CD14-positive monocyte (primary cell): ENCODE data around the gene PBX3. TPM values are rescaled to one million over a fixed set of nuclear protein-coding genes. Genes with fewer than 3 reads are reported as not detected.

Experiments used
- DNase-seq, 3 donors: peaks; one replicate each; pipeline ENCODE4 v3.0.0-alpha.2; 2011 to 2022
- H2AFZ ChIP-seq: 2 replicates; pipeline ENCODE4 v1.6.0; 2012; ENCODE audit warnings: mild to moderate bottlenecking, low read depth, low read length, inconsistent platforms; ENCODE audit not compliant: insufficient read depth, poor library complexity, severe bottlenecking
- H3K27ac ChIP-seq, 2 donors: 1 replicate in 1 of 2; 2 replicates in 1 of 2; pipeline ENCODE4 v1.5.1; 2012 to 2013; ENCODE audit warnings: low read length in 2 of 2, control low read depth in 1 of 2, inconsistent platforms in 1 of 2, low read depth in 1 of 2, mild to moderate bottlenecking in 1 of 2
- H3K27me3 ChIP-seq, 2 donors: one replicate each; pipeline versions ENCODE4 v1.6.0 to v1.6.1; 2011 to 2013; ENCODE audit warnings: low read length in 2 of 2; ENCODE audit not compliant: control insufficient read depth in 2 of 2, insufficient read depth in 2 of 2
- H3K36me3 ChIP-seq, 2 donors: replicated peaks in 1 of 2; 1 replicate in 1 of 2; 2 replicates in 1 of 2; pipeline versions ENCODE4 v1.5.1 to v1.6.1; 2012 to 2013; ENCODE audit warnings: low read length in 2 of 2, control low read depth in 1 of 2, inconsistent platforms in 1 of 2, mild to moderate bottlenecking in 1 of 2; ENCODE audit not compliant: insufficient read depth in 2 of 2, control insufficient read depth in 1 of 2
- H3K4me1 ChIP-seq, 2 donors: 1 replicate in 1 of 2; 2 replicates in 1 of 2; pipeline versions ENCODE4 v1.5.1 to v1.6.1; 2012 to 2013; ENCODE audit warnings: low read length in 2 of 2, control low read depth in 1 of 2, inconsistent platforms in 1 of 2, mild to moderate bottlenecking in 1 of 2, moderate library complexity in 1 of 2; ENCODE audit not compliant: insufficient read depth in 2 of 2, control insufficient read depth in 1 of 2
- H3K4me2 ChIP-seq: replicated peaks from 2 replicates; pipeline ENCODE3; 2012; ENCODE audit warnings: low read length, moderate library complexity, mild to moderate bottlenecking; ENCODE audit not compliant: poor library complexity, severe bottlenecking; ENCODE audit errors: extremely low read depth
- H3K4me3 ChIP-seq, 3 experiments: fragments of 200-600 bp in 1 of 3; sonication (generic) in 1 of 3; replicated peaks in 1 of 3; 1 replicate in 2 of 3; 2 replicates in 1 of 3; pipeline ENCODE4 v1.5.1; 2011 to 2013; ENCODE audit warnings: low read length in 3 of 3, mild to moderate bottlenecking in 3 of 3, control low read depth in 2 of 3, low read depth in 2 of 3, inconsistent platforms in 1 of 3, moderate library complexity in 1 of 3
- H3K79me2 ChIP-seq: 2 replicates; pipeline ENCODE4 v1.6.0; 2012; ENCODE audit warnings: mild to moderate bottlenecking, control low read depth, inconsistent platforms, low read length, moderate library complexity; ENCODE audit not compliant: insufficient read depth
- H3K9ac ChIP-seq: 2 replicates; pipeline ENCODE4 v1.6.0; 2017; ENCODE audit warnings: low read length, mild to moderate bottlenecking; ENCODE audit not compliant: insufficient read depth, poor library complexity, severe bottlenecking
- H3K9me3 ChIP-seq, 2 donors: replicated peaks in 1 of 2; 1 replicate in 1 of 2; 2 replicates in 1 of 2; pipeline versions ENCODE4 v1.5.1 to v1.6.1; 2012 to 2013; ENCODE audit warnings: low read length in 2 of 2, control low read depth in 1 of 2; ENCODE audit not compliant: control insufficient read depth in 1 of 2, insufficient read depth in 1 of 2
- H4K20me1 ChIP-seq: 2 replicates; pipeline ENCODE4 v1.6.0; 2012; ENCODE audit warnings: mild to moderate bottlenecking, low read length, control low read depth, moderate library complexity; ENCODE audit not compliant: insufficient read depth
- H3K27ac Mint-ChIP-seq, 7 donors: one replicate each; pipeline ENCODE4 v1.8.0; 2020; ENCODE audit warnings: mild to moderate bottlenecking in 7 of 7, mixed read lengths in 7 of 7, moderate library complexity in 6 of 7, inconsistent platforms in 2 of 7
- H3K27me3 Mint-ChIP-seq, 3 donors: one replicate each; pipeline ENCODE4 v1.8.0; 2021 to 2022; ENCODE audit warnings: low read depth in 3 of 3, mild to moderate bottlenecking in 3 of 3, mixed read lengths in 3 of 3, moderate library complexity in 3 of 3, inconsistent platforms in 1 of 3
- H3K36me3 Mint-ChIP-seq, 2 donors: one replicate each; pipeline ENCODE4 v1.8.0; 2020; ENCODE audit warnings: mixed read lengths in 2 of 2, inconsistent platforms in 1 of 2, mild to moderate bottlenecking in 1 of 2
- H3K4me1 Mint-ChIP-seq: one replicate; pipeline ENCODE4 v1.8.0; 2020; ENCODE audit warnings: mild to moderate bottlenecking, mixed read lengths
- H3K4me3 Mint-ChIP-seq, 2 donors: one replicate each; pipeline ENCODE4 v1.8.0; 2020; ENCODE audit warnings: mild to moderate bottlenecking in 2 of 2, mixed read lengths in 2 of 2, moderate library complexity in 1 of 2
- H3K9me3 Mint-ChIP-seq, 7 donors: one replicate each; pipeline ENCODE4 v1.8.0; 2020 to 2022; ENCODE audit warnings: mixed read lengths in 7 of 7, mild to moderate bottlenecking in 6 of 7, moderate library complexity in 6 of 7, inconsistent platforms in 2 of 7
- WGBS: methylation state at CpG from one replicate; pipeline ENCODE4 v1.1.5; 2013; ENCODE audit warnings: missing lambda C conversion rate; ENCODE audit not compliant: insufficient coverage; 5-methylcytosine and 5-hydroxymethylcytosine counted together
- intact Hi-C, 2 donors: fragments of 100-400 bp; cut with micrococcal nuclease; formaldehyde crosslinking; loops; one replicate each; pipeline versions ENCODE4 v1.15.0 to v1.15.1; 2023
- polyA plus RNA-seq, 3 donors: library from polyadenylated mRNA; depleted of rRNA in 1 of 3; unstranded in 2 of 3; stranded (reverse) in 1 of 3; fragments of 300-500 nt in 2 of 3; fragments of >200 nt in 1 of 3; fragmentation: Illumina TruSeq in 2 of 3; gene quantifications; 1 replicate in 2 of 3; 2 replicates in 1 of 3; pipeline ENCODE4 v1.2.3, GENCODE V29; 2012 to 2021
- TF ChIP-seq, protein P1 (sequence below): fragments of 200-600 bp; IDR thresholded peaks from one replicate; pipeline ENCODE4 v1.8.0; 2022; ENCODE audit warnings: antibody characterized with exemption, mild to moderate bottlenecking

Gene PBX3
- polyA plus RNA-seq, 3 donors = 6.6 to 22.7 (median 7.1) TPM

DNA sequence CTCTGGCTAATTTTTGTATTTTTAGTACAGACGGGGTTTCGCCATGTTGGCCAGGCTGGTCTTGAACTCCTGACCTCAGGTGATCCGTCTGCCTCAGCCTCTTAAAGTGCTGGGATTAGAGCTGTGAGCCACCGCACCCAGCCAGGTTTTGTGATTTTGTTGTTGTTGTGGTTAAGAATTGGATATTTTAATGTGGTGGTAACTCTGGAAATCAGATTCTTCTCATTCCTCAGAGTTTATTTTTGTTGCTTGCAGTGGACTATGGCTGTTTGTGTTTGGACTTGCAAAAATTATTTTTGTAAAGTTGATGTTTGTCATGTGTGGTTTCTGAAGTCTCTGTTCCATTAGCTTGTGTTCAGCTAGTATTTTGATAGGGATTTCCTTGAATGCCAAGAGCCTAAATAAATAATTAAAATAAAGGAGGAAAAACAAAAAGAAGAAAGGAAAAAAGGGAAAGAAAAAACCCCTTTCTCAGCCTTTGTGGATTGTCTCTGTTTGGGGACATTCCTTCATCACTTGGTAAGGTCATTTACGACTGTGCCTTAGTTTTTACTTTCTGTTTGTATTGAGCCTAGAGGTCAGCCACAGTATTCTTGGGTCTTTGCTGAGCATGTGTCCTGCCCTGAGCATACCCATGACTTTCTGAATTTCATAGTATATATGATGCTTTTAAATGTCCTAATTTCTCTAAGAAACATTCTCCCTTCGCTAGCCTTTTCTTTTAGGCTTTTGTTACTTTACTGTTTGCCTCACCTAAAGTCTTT lies 37.3 kb downstream of the PBX3 start:
- peak overlapping the region in 3 of 7 donors; percentile 15 to 83 (median 61) for H3K27ac Mint-ChIP-seq
- TF ChIP-seq, protein P1, sequence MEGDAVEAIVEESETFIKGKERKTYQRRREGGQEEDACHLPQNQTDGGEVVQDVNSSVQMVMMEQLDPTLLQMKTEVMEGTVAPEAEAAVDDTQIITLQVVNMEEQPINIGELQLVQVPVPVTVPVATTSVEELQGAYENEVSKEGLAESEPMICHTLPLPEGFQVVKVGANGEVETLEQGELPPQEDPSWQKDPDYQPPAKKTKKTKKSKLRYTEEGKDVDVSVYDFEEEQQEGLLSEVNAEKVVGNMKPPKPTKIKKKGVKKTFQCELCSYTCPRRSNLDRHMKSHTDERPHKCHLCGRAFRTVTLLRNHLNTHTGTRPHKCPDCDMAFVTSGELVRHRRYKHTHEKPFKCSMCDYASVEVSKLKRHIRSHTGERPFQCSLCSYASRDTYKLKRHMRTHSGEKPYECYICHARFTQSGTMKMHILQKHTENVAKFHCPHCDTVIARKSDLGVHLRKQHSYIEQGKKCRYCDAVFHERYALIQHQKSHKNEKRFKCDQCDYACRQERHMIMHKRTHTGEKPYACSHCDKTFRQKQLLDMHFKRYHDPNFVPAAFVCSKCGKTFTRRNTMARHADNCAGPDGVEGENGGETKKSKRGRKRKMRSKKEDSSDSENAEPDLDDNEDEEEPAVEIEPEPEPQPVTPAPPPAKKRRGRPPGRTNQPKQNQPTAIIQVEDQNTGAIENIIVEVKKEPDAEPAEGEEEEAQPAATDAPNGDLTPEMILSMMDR = no peak
- no peaks in the 10 kb centered on the region for H3K27me3 Mint-ChIP-seq
- WGBS = 100% methylated on average over 3 of the region's 6 CpGs
- Histone ChIP-seq H3K79me2 (peaks cover 21% of the 10 kb centered on the region), H3K4me1 (peaks cover 9% of the 10 kb centered on the region in 2 donors), H2AFZ (no peak overlapping the region), H3K4me3 (no peak overlapping the region), H4K20me1 (no peaks in the 10 kb centered on the region), H3K4me2 (no peak overlapping the region), H3K9me3 (no peaks in the 10 kb centered on the region), H3K36me3 (peaks cover 0 to 6% of the 10 kb centered on the region in 2 donors), H3K27me3 (no peaks in the 10 kb centered on the region), H3K9ac (no peak overlapping the region), H3K27ac (peak overlapping the region in 1 of 2 donors; percentile 37)
- no peak for DNase-seq
- peaks cover 3 to 15% (median 5%) of the 10 kb centered on the region in 7 donors for H3K9me3 Mint-ChIP-seq
- H3K4me3 Mint-ChIP-seq = no peak overlapping the region
- intact Hi-C loops = no loop called here
- peaks cover 20 to 34% of the 10 kb centered on the region in 2 donors for H3K36me3 Mint-ChIP-seq
- H3K4me1 Mint-ChIP-seq = peaks cover 20% of the 10 kb centered on the region

DNA sequence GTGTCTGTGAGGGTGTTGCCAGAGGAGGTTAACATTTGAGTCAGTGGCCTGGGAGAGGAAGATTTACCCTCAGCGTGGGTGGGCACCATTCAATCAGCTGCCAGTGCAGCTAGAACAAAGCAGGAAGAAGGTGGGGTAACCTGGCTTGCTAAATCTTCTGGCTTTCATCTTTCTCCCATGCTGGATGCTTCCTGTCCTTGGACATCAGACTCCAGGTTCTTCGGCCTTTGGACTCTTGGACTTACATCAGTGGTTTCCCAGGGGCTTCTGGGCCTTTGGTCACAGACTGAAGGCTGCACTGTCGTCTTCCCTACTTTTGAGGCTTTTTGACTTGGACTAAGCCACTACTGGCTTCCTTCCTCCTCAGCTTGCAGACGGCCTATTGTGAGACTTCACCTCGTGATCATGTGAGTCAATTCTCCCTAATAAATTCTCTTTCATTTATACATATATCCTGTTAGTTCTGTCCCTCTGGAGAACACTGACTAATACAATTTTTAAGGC lies 38.1 kb downstream of the PBX3 start:
- Histone ChIP-seq H3K4me2 (no peak overlapping the region), H2AFZ (no peak overlapping the region), H4K20me1 (no peaks in the 10 kb centered on the region), H3K79me2 (peaks cover 22% of the 10 kb centered on the region), H3K9me3 (no peaks in the 10 kb centered on the region), H3K9ac (no peak overlapping the region), H3K27ac (peak overlapping the region in 1 of 2 donors; percentile 37), H3K36me3 (peaks cover 0 to 6% of the 10 kb centered on the region in 2 donors), H3K27me3 (no peaks in the 10 kb centered on the region), H3K4me3 (no peak overlapping the region), H3K4me1 (peaks cover 9% of the 10 kb centered on the region in 2 donors)
- intact Hi-C loops = no loop called here
- peak overlapping the region; percentile 15 to 83 (median 41) for H3K27ac Mint-ChIP-seq
- H3K4me1 Mint-ChIP-seq = peaks cover 20% of the 10 kb centered on the region
- H3K27me3 Mint-ChIP-seq = no peaks in the 10 kb centered on the region
- H3K4me3 Mint-ChIP-seq = no peak overlapping the region
- 32% methylated on average over 3 of the region's 5 CpGs for WGBS
- peaks cover 3 to 15% (median 5%) of the 10 kb centered on the region in 7 donors for H3K9me3 Mint-ChIP-seq
- peak; percentile 25 to 49 (median 27) for DNase-seq
- peaks cover 24 to 40% of the 10 kb centered on the region in 2 donors for H3K36me3 Mint-ChIP-seq
- TF ChIP-seq, protein P1 = no peak
